ENCODE results near the gene CTAG1A. TPM values are rescaled to one million over a fixed set of nuclear protein-coding genes. Genes with fewer than 3 reads are reported as not detected.
"Not testable (repeated sequence)": the region's sequence is repeated elsewhere in the genome, so short reads cannot be mapped to it uniquely, and the experiment has no call there.

Gene CTAG1A
- total RNA-seq, 1 experiment from 2014 or later: not detected

DNA sequence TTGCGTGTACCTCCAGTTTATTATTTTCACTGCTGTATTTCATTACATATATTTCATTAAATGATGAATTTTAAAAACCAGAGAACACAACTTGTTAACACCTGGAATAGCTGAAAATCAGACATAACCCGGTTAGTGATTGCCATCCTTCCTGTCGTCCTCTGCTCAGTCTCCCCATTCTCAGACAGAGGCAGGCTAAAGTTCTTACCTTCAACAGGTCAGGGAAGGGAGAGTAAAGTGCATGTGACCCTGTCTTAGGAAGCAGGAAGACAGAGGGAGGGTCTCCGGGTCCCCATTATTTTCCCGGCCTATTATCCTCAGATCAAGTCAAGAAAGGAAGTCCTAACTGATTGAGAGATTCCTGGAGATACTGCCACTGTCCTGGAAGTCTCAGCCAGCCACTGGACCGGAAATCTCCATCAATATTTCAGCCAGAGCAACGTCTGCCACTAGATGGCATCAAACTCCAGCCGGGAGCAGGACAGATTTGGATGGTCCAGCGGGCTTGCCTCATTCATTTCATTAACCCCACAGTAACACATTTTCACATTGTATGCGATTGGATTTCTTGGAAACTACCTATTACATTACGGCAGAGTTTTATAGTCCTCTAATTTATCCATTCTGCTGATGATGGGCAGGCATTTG, 36.0 kb downstream of the CTAG1A start:
- not testable (repeated sequence) for H2BK5ac ChIP-seq (ENCODE audit: insufficient read length, low read length); H3K79me1 ChIP-seq (ENCODE audit: insufficient read depth, low read depth, low read length, poor library complexity, severe bottlenecking); H3K4me1 ChIP-seq (ENCODE audit: insufficient read depth, low read length); H2AFZ ChIP-seq (ENCODE audit: low read length); H2BK12ac ChIP-seq (ENCODE audit: insufficient read length, low read depth, low read length); H3K9me3 ChIP-seq (ENCODE audit: control insufficient read depth, low read depth, low read length); H3K4me2 ChIP-seq (ENCODE audit: insufficient read depth, insufficient read length, low read length); H3K4me1 Mint-ChIP-seq; H4K5ac ChIP-seq (ENCODE audit: insufficient read length, low read depth, low read length); H2BK15ac ChIP-seq (ENCODE audit: low read depth, low read length); H3K14ac ChIP-seq (ENCODE audit: insufficient read depth, low read length); H3K4me3 Mint-ChIP-seq; H3K79me2 ChIP-seq (ENCODE audit: insufficient read depth, low read length); H3K27me3 Mint-ChIP-seq (ENCODE audit: low read depth); H2BK20ac ChIP-seq (ENCODE audit: low read depth, low read length, poor library complexity, severe bottlenecking); H4K20me1 ChIP-seq (ENCODE audit: control insufficient read depth, insufficient read depth, insufficient read length); H3K18ac ChIP-seq (ENCODE audit: insufficient read length, low read depth, low read length); H3K27ac Mint-ChIP-seq; H3K23me2 ChIP-seq (ENCODE audit: insufficient read length, low read depth, low read length, poor library complexity, severe bottlenecking); H3K4ac ChIP-seq (ENCODE audit: low read depth, low read length); DNase-seq; H3K27me3 ChIP-seq (ENCODE audit: insufficient read depth, low read length); H3K9ac ChIP-seq (ENCODE audit: extremely low read depth, insufficient read length, low read length); H3T11ph ChIP-seq (ENCODE audit: low read length); H3K56ac ChIP-seq (ENCODE audit: insufficient read length, low read depth, low read length); H3K36me3 Mint-ChIP-seq (ENCODE audit: insufficient read depth in 1 of 3, low read depth in 3 of 3); H3K23ac ChIP-seq (ENCODE audit: insufficient read length, low read depth, low read length); H4K8ac ChIP-seq (replicated peaks; ENCODE audit: insufficient read length, low read depth, low read length); H4K91ac ChIP-seq (ENCODE audit: insufficient read length, low read depth, low read length); H2AK5ac ChIP-seq (ENCODE audit: insufficient read length, low read length); H3K9me3 Mint-ChIP-seq; H2BK120ac ChIP-seq (ENCODE audit: low read depth, low read length, poor library complexity, severe bottlenecking); H3K27ac ChIP-seq (ENCODE audit: insufficient read length, low read depth, low read length)
- peak; percentile 9; the same call in 1 of the 3 replicates for TF ChIP-seq CTCF (conservative IDR thresholded peaks at IDR 0.05)
- WGBS (ENCODE audit: extremely low coverage, insufficient read length, low lambda C conversion rate): no CpG with 5 or more reads among the region's 11 CpGs

DNA sequence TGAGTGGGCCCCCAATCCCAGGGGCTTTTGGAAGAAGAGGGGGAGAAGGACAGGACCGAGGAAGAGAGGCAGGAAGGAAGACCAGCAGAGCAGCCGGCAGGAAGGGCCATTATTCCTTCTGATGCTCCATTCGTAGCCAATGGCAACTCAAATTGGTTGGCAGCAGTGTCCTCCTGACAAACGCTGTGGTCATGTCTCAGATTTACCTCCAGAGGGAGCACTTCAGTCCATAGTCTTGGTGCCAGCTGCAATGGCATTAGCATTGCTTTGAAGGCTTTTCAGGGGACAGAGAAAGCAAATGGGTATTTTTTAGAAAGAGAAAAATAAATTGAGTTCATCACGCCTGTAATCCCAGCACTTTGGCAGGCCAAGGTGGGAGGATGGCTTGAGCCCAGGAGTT, 44.0 kb downstream of the CTAG1A start:
- not testable (repeated sequence) for H3K9me3 Mint-ChIP-seq; H2BK12ac ChIP-seq (ENCODE audit: insufficient read length, low read depth, low read length); H3K18ac ChIP-seq (ENCODE audit: insufficient read length, low read depth, low read length); H4K91ac ChIP-seq (ENCODE audit: insufficient read length, low read depth, low read length); H2BK5ac ChIP-seq (ENCODE audit: insufficient read length, low read length); H3K4me2 ChIP-seq (ENCODE audit: insufficient read depth, insufficient read length, low read length); H4K5ac ChIP-seq (ENCODE audit: insufficient read length, low read depth, low read length); H2BK20ac ChIP-seq (ENCODE audit: low read depth, low read length, poor library complexity, severe bottlenecking); H2BK15ac ChIP-seq (ENCODE audit: low read depth, low read length); H3K14ac ChIP-seq (ENCODE audit: insufficient read depth, low read length); H3K4me1 ChIP-seq (ENCODE audit: insufficient read depth, low read length); H2AFZ ChIP-seq (ENCODE audit: low read length); H3K36me3 Mint-ChIP-seq (ENCODE audit: insufficient read depth in 1 of 3, low read depth in 3 of 3); H3K4me1 Mint-ChIP-seq; H3K27ac Mint-ChIP-seq; DNase-seq; H3K79me2 ChIP-seq (ENCODE audit: insufficient read depth, low read length); H3K23ac ChIP-seq (ENCODE audit: insufficient read length, low read depth, low read length); H3K9me3 ChIP-seq (ENCODE audit: control insufficient read depth, low read depth, low read length); H3K27me3 ChIP-seq (ENCODE audit: insufficient read depth, low read length); H4K8ac ChIP-seq (replicated peaks; ENCODE audit: insufficient read length, low read depth, low read length); H3K23me2 ChIP-seq (ENCODE audit: insufficient read length, low read depth, low read length, poor library complexity, severe bottlenecking); H3K79me1 ChIP-seq (ENCODE audit: insufficient read depth, low read depth, low read length, poor library complexity, severe bottlenecking); H3K4me3 Mint-ChIP-seq; H3T11ph ChIP-seq (ENCODE audit: low read length); H4K20me1 ChIP-seq (ENCODE audit: control insufficient read depth, insufficient read depth, insufficient read length); H3K56ac ChIP-seq (ENCODE audit: insufficient read length, low read depth, low read length); H3K27ac ChIP-seq (ENCODE audit: insufficient read length, low read depth, low read length); H3K4ac ChIP-seq (ENCODE audit: low read depth, low read length); H2AK5ac ChIP-seq (ENCODE audit: insufficient read length, low read length); H2BK120ac ChIP-seq (ENCODE audit: low read depth, low read length, poor library complexity, severe bottlenecking); H3K27me3 Mint-ChIP-seq (ENCODE audit: low read depth); H3K9ac ChIP-seq (ENCODE audit: extremely low read depth, insufficient read length, low read length)
- WGBS (ENCODE audit: extremely low coverage, insufficient read length, low lambda C conversion rate): no CpG with 5 or more reads among the region's 5 CpGs
